Measurements from ENCODE around the gene GLI3. TPM values are rescaled to one million over a fixed set of nuclear protein-coding genes. Genes with fewer than 3 reads are reported as not detected.
"Not testable (repeated sequence)": the region's sequence is repeated elsewhere in the genome, so short reads cannot be mapped to it uniquely, and the experiment has no call there.

Gene GLI3
- total and polyA plus RNA-seq, 2 of the 4 experiments (the other 2 are of a cell fraction), result 1.3 to 3.9 TPM

DNA sequence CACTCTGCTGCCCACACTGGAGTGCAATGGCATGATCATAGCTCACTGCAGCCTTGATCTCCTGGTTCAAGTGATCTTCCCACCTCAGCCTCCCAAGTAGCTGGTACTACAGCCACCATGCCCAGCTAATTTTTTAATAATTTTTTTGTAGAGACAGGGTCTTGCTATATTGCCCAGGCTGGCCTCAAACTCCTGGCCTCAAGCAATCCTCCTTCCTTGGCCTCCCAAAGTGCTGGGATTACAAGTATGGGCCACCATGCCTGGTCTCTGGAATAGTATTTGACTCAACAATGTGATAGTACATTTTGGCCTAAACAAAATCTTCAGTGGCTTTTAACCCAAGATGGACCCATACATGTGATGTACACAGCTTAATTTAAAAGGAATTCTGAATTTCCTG is 27.9 kb downstream of the GLI3 start:
- H2BK5ac ChIP-seq (ENCODE audit: low read depth, low read length, poor library complexity, severe bottlenecking); H3K23ac ChIP-seq (ENCODE audit: low read depth, low read length); H3K14ac ChIP-seq (replicated peaks; ENCODE audit: low read depth, low read length); H3K4ac ChIP-seq (ENCODE audit: low read depth, low read length); H3K27me3 ChIP-seq (ENCODE audit: control insufficient read depth, insufficient read depth, low read length); intact Hi-C loops (cut with micrococcal nuclease); H3K4me2 ChIP-seq (ENCODE audit: low read depth, low read length); DNase-seq; H2BK120ac ChIP-seq (ENCODE audit: low read depth, low read length); H3K56ac ChIP-seq (ENCODE audit: extremely low read depth, insufficient read depth, low read length); ATAC-seq (ENCODE audit: low read depth); H3K36me3 ChIP-seq (ENCODE audit: control insufficient read depth, insufficient read depth, low read length); POLR2A ChIA-PET (ENCODE audit: unreplicated experiment); H2AK5ac ChIP-seq (ENCODE audit: low read depth, low read length); H4K8ac ChIP-seq (ENCODE audit: low read depth in 2 of 2, low read length in 2 of 2); H2AFZ ChIP-seq (replicated peaks; ENCODE audit: low read length, poor library complexity); H3K27ac ChIP-seq (ENCODE audit: insufficient read depth, low read length); H3K9ac ChIP-seq (ENCODE audit: low read depth, low read length); H2AK9ac ChIP-seq (replicated peaks; ENCODE audit: low read depth, low read length, poor library complexity); BruUV-seq (replicated peaks); H2BK15ac ChIP-seq (ENCODE audit: low read depth, low read length); H2BK20ac ChIP-seq (ENCODE audit: low read depth, low read length); in situ Hi-C loops (cut with MboI; ENCODE audit: low sequenced_read_pairs); H3K9me1 ChIP-seq (ENCODE audit: insufficient read depth, low read length); H4K91ac ChIP-seq (ENCODE audit: insufficient read depth, low read depth, low read length); H3K9me3 ChIP-seq (ENCODE audit: control insufficient read depth, insufficient read depth, low read length); H4K20me1 ChIP-seq (ENCODE audit: insufficient read depth, low read length); CTCF ChIA-PET; dilution Hi-C loops (cut with HindIII; ENCODE audit: low sequenced_read_pairs, unreplicated experiment); H3K18ac ChIP-seq (ENCODE audit: low read depth, low read length); H3K4me3 ChIP-seq (ENCODE audit: insufficient read depth, low read depth, low read length); H3K4me1 ChIP-seq (ENCODE audit: control insufficient read depth, insufficient read depth, low read length); H4K5ac ChIP-seq (ENCODE audit: low read depth, low read length): not testable (repeated sequence)
- H3K79me1 ChIP-seq (ENCODE audit: low read depth in 1 of 2, low read length in 2 of 2), result peaks cover 8 to 28% of the 10 kb centered on the region in 2 experiments

All from IMR-90 (cell line).